Measurements from ENCODE around the gene KCNA1. TPM values are rescaled to one million over a fixed set of nuclear protein-coding genes. Genes with fewer than 3 reads are reported as not detected.

KCNA1 gene
- total RNA-seq, 1 experiment from 2014 or later = 0.98 TPM

DNA sequence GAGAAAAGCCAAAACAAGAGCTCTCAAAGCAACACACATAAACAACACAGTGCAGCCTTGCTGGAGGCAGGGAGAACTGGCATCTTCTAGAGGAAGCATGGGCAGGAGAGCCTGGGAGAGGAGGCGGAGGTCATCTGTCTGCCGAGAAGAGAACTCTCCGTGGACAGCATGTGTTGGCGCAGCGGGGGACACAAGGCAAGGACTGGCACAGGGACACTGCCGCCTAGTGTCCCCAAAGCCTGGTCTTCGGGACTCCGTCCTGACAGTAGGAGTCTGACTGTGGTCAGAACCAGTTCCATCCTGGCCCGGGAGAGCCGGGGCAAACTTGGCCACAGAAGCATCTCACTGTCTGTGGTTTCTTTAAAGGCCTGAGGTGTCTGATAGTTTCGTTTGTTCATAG, 47.3 kb downstream of the KCNA1 start:
- Mint-ChIP-seq H3K27me3 (ENCODE audit: low read depth) (peaks cover 59% of the 10 kb centered on the region), H3K27ac (no peak overlapping the region), H3K36me3 (ENCODE audit: insufficient read depth in 1 of 3, low read depth in 3 of 3) (no peaks in the 10 kb centered on the region; a peak in 1 of 7 replicates), H3K9me3 (no peaks in the 10 kb centered on the region), H3K4me3 (no peak overlapping the region), H3K4me1 (peaks cover 6 to 9% of the 10 kb centered on the region in 2 experiments)
- Histone ChIP-seq H3K79me2 (ENCODE audit: insufficient read depth, low read length) (no peaks in the 10 kb centered on the region), H4K91ac (ENCODE audit: insufficient read length, low read depth, low read length) (no peak overlapping the region), H2BK15ac (ENCODE audit: low read depth, low read length) (no peak overlapping the region), H4K20me1 (ENCODE audit: control insufficient read depth, insufficient read depth, insufficient read length) (no peaks in the 10 kb centered on the region), H3K9me3 (ENCODE audit: control insufficient read depth, low read depth, low read length) (no peaks in the 10 kb centered on the region), H3K4me1 (ENCODE audit: insufficient read depth, low read length) (no peaks in the 10 kb centered on the region), H3K18ac (ENCODE audit: insufficient read length, low read depth, low read length) (no peak overlapping the region), H2AK5ac (ENCODE audit: insufficient read length, low read length) (no peak overlapping the region), H2AFZ (ENCODE audit: low read length) (no peak overlapping the region), H3K14ac (ENCODE audit: insufficient read depth, low read length) (no peak overlapping the region), H3K27me3 (ENCODE audit: insufficient read depth, low read length) (peaks cover 3% of the 10 kb centered on the region), H3K27ac (ENCODE audit: insufficient read length, low read depth, low read length) (no peak overlapping the region), H3K23me2 (ENCODE audit: insufficient read length, low read depth, low read length, poor library complexity, severe bottlenecking) (no peaks in the 10 kb centered on the region), H3K56ac (ENCODE audit: insufficient read length, low read depth, low read length) (no peak overlapping the region), H3K4ac (ENCODE audit: low read depth, low read length) (no peak overlapping the region), H2BK120ac (ENCODE audit: low read depth, low read length, poor library complexity, severe bottlenecking) (no peak overlapping the region), H4K5ac (ENCODE audit: insufficient read length, low read depth, low read length) (no peak overlapping the region), H3K23ac (ENCODE audit: insufficient read length, low read depth, low read length) (no peak overlapping the region), H2BK12ac (ENCODE audit: insufficient read length, low read depth, low read length) (no peak overlapping the region), H2BK20ac (ENCODE audit: low read depth, low read length, poor library complexity, severe bottlenecking) (no peak overlapping the region), H3T11ph (ENCODE audit: low read length) (no peak overlapping the region), H3K79me1 (ENCODE audit: insufficient read depth, low read depth, low read length, poor library complexity, severe bottlenecking) (no peaks in the 10 kb centered on the region), H2BK5ac (ENCODE audit: insufficient read length, low read length) (no peak overlapping the region), H3K9ac (ENCODE audit: extremely low read depth, insufficient read length, low read length) (no peak overlapping the region), H3K4me2 (ENCODE audit: insufficient read depth, insufficient read length, low read length) (no peak overlapping the region), H4K8ac (replicated peaks; ENCODE audit: insufficient read length, low read depth, low read length) (no peak overlapping the region)
- no peak for TF ChIP-seq CTCF (conservative IDR thresholded peaks at IDR 0.05)
- no CpG with 5 or more reads among the region's 11 CpGs for WGBS (ENCODE audit: extremely low coverage, insufficient read length, low lambda C conversion rate)
- no peak for DNase-seq
